Stomach (tissue), 4 donors: ENCODE measurements around the gene LAMC2.

Experiments
- EP300 ChIP-seq: sonication (generic); formaldehyde crosslinking; IDR thresholded peaks from one replicate; pipeline ENCODE4 v1.6.1; 2017; ENCODE audit warnings: antibody characterized with exemption
- POLR2A ChIP-seq, 4 donors: fragments of 450-650 bp; IDR thresholded peaks; one replicate each; pipeline ENCODE4 v1.6.1; 2016; ENCODE audit warnings: antibody characterized with exemption in 4 of 4, control low read depth in 2 of 4, mild to moderate bottlenecking in 1 of 4, moderate library complexity in 1 of 4
- POLR2AphosphoS5 ChIP-seq, 3 donors: sonication (generic); formaldehyde crosslinking; IDR thresholded peaks; one replicate each; pipeline ENCODE4 v1.6.1; 2016; ENCODE audit warnings: antibody characterized with exemption in 3 of 3
- TF ChIP-seq, protein P1 (sequence below), 7 experiments: fragments of 450-650 bp in 4 of 7; fragments of 200-600 bp in 3 of 7; sonication (generic) in 3 of 7; IDR thresholded peaks; one replicate each; pipeline ENCODE4 v1.5.1; 2016 to 2019; ENCODE audit warnings: antibody characterized with exemption in 7 of 7, control low read depth in 2 of 7, mild to moderate bottlenecking in 1 of 7

DNA sequence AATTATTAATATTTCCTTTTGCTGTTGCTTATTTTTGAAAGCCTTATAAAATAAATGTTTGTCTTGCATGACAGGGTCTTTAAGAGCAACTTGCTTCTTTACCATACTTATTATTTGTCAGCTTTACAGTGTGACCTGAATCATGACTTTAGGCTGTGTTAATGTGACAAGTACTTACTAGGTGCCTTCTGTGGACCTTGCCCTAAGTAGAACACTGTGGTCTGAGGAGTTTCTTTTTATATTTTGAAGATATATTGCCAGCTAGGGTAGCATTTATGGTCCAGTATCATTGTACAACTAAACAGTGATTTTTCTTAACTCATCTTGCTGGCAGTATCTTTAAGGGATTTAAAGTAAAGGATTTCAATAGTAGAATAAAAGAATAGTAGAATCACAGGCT, 45.4 kb upstream of the LAMC2 start:
- TF ChIP-seq, protein P1, sequence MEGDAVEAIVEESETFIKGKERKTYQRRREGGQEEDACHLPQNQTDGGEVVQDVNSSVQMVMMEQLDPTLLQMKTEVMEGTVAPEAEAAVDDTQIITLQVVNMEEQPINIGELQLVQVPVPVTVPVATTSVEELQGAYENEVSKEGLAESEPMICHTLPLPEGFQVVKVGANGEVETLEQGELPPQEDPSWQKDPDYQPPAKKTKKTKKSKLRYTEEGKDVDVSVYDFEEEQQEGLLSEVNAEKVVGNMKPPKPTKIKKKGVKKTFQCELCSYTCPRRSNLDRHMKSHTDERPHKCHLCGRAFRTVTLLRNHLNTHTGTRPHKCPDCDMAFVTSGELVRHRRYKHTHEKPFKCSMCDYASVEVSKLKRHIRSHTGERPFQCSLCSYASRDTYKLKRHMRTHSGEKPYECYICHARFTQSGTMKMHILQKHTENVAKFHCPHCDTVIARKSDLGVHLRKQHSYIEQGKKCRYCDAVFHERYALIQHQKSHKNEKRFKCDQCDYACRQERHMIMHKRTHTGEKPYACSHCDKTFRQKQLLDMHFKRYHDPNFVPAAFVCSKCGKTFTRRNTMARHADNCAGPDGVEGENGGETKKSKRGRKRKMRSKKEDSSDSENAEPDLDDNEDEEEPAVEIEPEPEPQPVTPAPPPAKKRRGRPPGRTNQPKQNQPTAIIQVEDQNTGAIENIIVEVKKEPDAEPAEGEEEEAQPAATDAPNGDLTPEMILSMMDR (IDR thresholded peaks at IDR 0.05) = no peak
- TF ChIP-seq POLR2AphosphoS5 (IDR thresholded peaks at IDR 0.05) (no peak), EP300 (no peak), POLR2A (IDR thresholded peaks at IDR 0.05) (no peak)
